K562 (cell line): ENCODE results near the gene C19orf44. TPM values are rescaled to one million over a fixed set of nuclear protein-coding genes. Genes with fewer than 3 reads are reported as not detected.
A peak's percentile ranks its signal among the peaks of the same experiment; 100 is the strongest.

ENCODE experiments used
- ATF7 ChIP-seq: fragments of 450-650 bp; IDR thresholded peaks from 2 replicates; pipeline ENCODE4 v1.7.1; 2014; ENCODE audit warnings: mild to moderate bottlenecking, moderate library complexity
- BCLAF1 ChIP-seq, 2 experiments: fragments of 450-650 bp in 1 of 2; IDR thresholded peaks; 2 replicates each; pipeline ENCODE4 v1.6.1; 2011 to 2017; ENCODE audit warnings: low read depth in 2 of 2, antibody characterized with exemption in 1 of 2, borderline replicate concordance in 1 of 2, low read length in 1 of 2, mild to moderate bottlenecking in 1 of 2, mixed read lengths in 1 of 2; ENCODE audit not compliant: control insufficient read depth in 1 of 2
- CBX3 ChIP-seq, 2 experiments: IDR thresholded peaks; 1 replicate in 1 of 2; 2 replicates in 1 of 2; pipeline ENCODE4 v1.6.1; 2012; ENCODE audit warnings: inconsistent platforms in 2 of 2, low read length in 2 of 2, borderline replicate concordance in 1 of 2, control low read depth in 1 of 2
- CTBP1 ChIP-seq: fragments of 450-650 bp; IDR thresholded peaks from 2 replicates; pipeline ENCODE4 v1.6.1; 2016; ENCODE audit warnings: borderline replicate concordance
- DMBX1 ChIP-seq: fragments of 250-450 bp; sonication (Bioruptor Pico); IDR thresholded peaks from 2 replicates; pipeline ENCODE4 v1.8.0; 2022; ENCODE audit warnings: inconsistent platforms, mild to moderate bottlenecking, moderate library complexity, borderline replicate concordance
- EP300 ChIP-seq: IDR thresholded peaks from 2 replicates; pipeline ENCODE4 v1.6.1; 2012; ENCODE audit warnings: low read length, improper control_type of control experiment
- ESRRA ChIP-seq: fragments of 450-650 bp; IDR thresholded peaks from 2 replicates; pipeline ENCODE4 v1.6.1; 2014; ENCODE audit warnings: low read depth, mild to moderate bottlenecking, moderate library complexity, borderline replicate concordance
- ID3 ChIP-seq, 2 experiments: fragments of 250-450 bp in 1 of 2; fragments of 450-650 bp in 1 of 2; sonication (Bioruptor Pico) in 1 of 2; IDR thresholded peaks; 2 replicates each; pipeline versions ENCODE4 v1.6.1 to v1.8.0; 2016 to 2021; ENCODE audit warnings: mild to moderate bottlenecking in 2 of 2, moderate library complexity in 2 of 2, missing compliant biosample characterization in 1 of 2, missing genetic modification characterization in 1 of 2
- MTA2 ChIP-seq: fragments of 450-650 bp; IDR thresholded peaks from 2 replicates; pipeline ENCODE4 v1.6.1; 2016; ENCODE audit warnings: low read depth
- NEUROD1 ChIP-seq: fragments of 150-350 bp; IDR thresholded peaks from 2 replicates; pipeline ENCODE4 v1.6.1; 2014; ENCODE audit warnings: borderline replicate concordance, low read length, low read depth; ENCODE audit not compliant: partially characterized antibody
- RCOR1 ChIP-seq, 2 experiments: IDR thresholded peaks; 2 replicates each; pipeline ENCODE4 v1.6.1; 2012; ENCODE audit warnings: low read depth in 2 of 2, low read length in 2 of 2, borderline replicate concordance in 1 of 2, improper control_type of control experiment in 1 of 2
- SMAD4 ChIP-seq: fragments of 250-450 bp; sonication (Bioruptor Pico); conservative IDR thresholded peaks from 2 replicates; pipeline ENCODE4 v1.8.0; 2021; ENCODE audit warnings: inconsistent platforms, mild to moderate bottlenecking, moderate library complexity
- TCF3 ChIP-seq: sonication (generic); formaldehyde crosslinking; IDR thresholded peaks from 2 replicates; pipeline ENCODE4 v1.4.0; 2020; ENCODE audit warnings: mild to moderate bottlenecking, missing genetic modification reagents
- ZNF644 ChIP-seq: fragments of 200-800 bp; sonication (Bioruptor generic); IDR thresholded peaks from 2 replicates; pipeline ENCODE4 v1.6.1; 2016; ENCODE audit warnings: low read depth, missing genetic modification characterization, missing compliant biosample characterization
- polyA plus RNA-seq, 8 experiments: library from polyadenylated mRNA; depleted of rRNA in 4 of 8; stranded (reverse) in 5 of 8; unstranded in 3 of 8; fragments of >200 nt; fragmentation: Nextera tagmentation in 2 of 8; fragmentation: Illumina TruSeq in 1 of 8; extraction: Ambion mirVana in 2 of 8; extraction: Trizol in 1 of 8; gene quantifications; 2 replicates each; pipeline versions ENCODE4 v1.2.1 to v1.2.3, GENCODE V29; 2011 to 2014; ENCODE audit warnings: inconsistent platforms in 1 of 8, missing spikeins in 1 of 8
- total RNA-seq, 7 experiments: library from RNA; depleted of rRNA in 6 of 7; stranded (reverse); fragments of >200 nt in 6 of 7; fragmentation: Illumina TruSeq in 2 of 7; extraction: Trizol in 2 of 7; gene quantifications; 2 replicates each; pipeline versions ENCODE4 v1.2.1 to v1.2.3, GENCODE V29; 2011 to 2021; ENCODE audit warnings: low replicate concordance in 1 of 7
- TF ChIP-seq, protein P1 (sequence below): fragments of 200-800 bp; sonication (Bioruptor generic); IDR thresholded peaks from 2 replicates; pipeline ENCODE4 v1.6.1; 2017; ENCODE audit warnings: missing genetic modification characterization, missing compliant biosample characterization
- TF ChIP-seq, protein P2 (sequence below), 2 experiments: fragments of 450-650 bp; IDR thresholded peaks; 2 replicates each; pipeline ENCODE4 v1.6.1; 2016
- TF ChIP-seq, protein P3 (sequence below): fragments of 450-650 bp; formaldehyde crosslinking; IDR thresholded peaks from 2 replicates; pipeline ENCODE4 v1.4.0; 2020; ENCODE audit warnings: mild to moderate bottlenecking, moderate library complexity

Gene C19orf44
- total and polyA plus RNA-seq, 9 of the 15 experiments (the other 6 are each of a cell fraction or from before 2014, with no cell fraction given), result 0.41 to 7.7 (median 3.5) TPM

DNA sequence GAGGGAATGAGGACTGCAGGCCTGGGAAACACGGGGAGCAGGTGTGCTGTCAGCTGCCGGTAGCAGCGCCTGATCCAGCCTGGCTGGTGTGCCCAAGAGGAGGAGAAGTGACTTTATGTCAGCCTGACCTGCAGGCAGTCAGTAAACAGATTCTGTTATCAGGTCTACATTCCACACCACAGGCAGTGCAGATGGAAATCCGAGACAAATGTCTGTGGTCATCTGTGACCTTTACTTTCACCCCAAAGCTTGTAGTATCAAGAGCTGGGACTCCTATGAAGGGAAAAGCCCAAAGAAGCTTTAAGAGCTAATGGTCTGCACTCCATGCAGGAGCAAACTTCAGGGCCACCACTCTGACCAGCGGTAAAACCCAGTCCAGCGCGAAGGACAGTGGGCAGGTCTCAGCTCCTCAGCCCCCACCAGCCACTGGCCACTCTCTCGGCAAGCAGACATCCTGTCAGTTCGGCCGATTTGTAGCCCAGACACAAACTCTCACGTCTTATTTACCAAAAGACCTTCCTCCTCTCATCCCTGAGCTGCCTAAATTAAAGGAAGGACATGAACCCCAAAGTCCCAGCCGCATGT is 32.1 kb upstream of the C19orf44 start (continued):
- TF ChIP-seq, protein P1, sequence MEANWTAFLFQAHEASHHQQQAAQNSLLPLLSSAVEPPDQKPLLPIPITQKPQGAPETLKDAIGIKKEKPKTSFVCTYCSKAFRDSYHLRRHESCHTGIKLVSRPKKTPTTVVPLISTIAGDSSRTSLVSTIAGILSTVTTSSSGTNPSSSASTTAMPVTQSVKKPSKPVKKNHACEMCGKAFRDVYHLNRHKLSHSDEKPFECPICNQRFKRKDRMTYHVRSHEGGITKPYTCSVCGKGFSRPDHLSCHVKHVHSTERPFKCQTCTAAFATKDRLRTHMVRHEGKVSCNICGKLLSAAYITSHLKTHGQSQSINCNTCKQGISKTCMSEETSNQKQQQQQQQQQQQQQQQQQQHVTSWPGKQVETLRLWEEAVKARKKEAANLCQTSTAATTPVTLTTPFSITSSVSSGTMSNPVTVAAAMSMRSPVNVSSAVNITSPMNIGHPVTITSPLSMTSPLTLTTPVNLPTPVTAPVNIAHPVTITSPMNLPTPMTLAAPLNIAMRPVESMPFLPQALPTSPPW (CRISPR knock-in tag), result peak; percentile 37; the same call in 1 of the 2 replicates
- 0 out of 2 replicates have a peak, but pooled peaks have one; percentile 53 for TF ChIP-seq ZNF644 (tag)
- TF ChIP-seq BCLAF1 (IDR thresholded peaks at IDR 0.05; ENCODE audit: borderline replicate concordance in 1 of 2, control insufficient read depth in 1 of 2, low read depth in 2 of 2, low read length in 1 of 2), result no peak
- peak; percentile 87 for TF ChIP-seq TCF3 (CRISPR knock-in tag)
- TF ChIP-seq SMAD4 (CRISPR knock-in tag), result peak; percentile 82
- TF ChIP-seq NEUROD1, result no peak
- peak; percentile 87 for TF ChIP-seq CTBP1
- peak; percentile 96 for TF ChIP-seq ESRRA
- TF ChIP-seq, protein P2, sequence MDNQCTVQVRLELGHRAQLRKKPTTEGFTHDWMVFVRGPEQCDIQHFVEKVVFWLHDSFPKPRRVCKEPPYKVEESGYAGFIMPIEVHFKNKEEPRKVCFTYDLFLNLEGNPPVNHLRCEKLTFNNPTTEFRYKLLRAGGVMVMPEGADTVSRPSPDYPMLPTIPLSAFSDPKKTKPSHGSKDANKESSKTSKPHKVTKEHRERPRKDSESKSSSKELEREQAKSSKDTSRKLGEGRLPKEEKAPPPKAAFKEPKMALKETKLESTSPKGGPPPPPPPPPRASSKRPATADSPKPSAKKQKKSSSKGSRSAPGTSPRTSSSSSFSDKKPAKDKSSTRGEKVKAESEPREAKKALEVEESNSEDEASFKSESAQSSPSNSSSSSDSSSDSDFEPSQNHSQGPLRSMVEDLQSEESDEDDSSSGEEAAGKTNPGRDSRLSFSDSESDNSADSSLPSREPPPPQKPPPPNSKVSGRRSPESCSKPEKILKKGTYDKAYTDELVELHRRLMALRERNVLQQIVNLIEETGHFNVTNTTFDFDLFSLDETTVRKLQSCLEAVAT (IDR thresholded peaks at IDR 0.05), result peak in 1 of 2 experiments; percentile 70; a peak in 1 of 4 replicates
- TF ChIP-seq, protein P3, sequence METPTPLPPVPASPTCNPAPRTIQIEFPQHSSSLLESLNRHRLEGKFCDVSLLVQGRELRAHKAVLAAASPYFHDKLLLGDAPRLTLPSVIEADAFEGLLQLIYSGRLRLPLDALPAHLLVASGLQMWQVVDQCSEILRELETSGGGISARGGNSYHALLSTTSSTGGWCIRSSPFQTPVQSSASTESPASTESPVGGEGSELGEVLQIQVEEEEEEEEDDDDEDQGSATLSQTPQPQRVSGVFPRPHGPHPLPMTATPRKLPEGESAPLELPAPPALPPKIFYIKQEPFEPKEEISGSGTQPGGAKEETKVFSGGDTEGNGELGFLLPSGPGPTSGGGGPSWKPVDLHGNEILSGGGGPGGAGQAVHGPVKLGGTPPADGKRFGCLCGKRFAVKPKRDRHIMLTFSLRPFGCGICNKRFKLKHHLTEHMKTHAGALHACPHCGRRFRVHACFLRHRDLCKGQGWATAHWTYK (CRISPR knock-in tag), result 0 out of 2 replicates have a peak, but pooled peaks have one; percentile 35
- 0 out of 3 replicates have a peak, but pooled peaks of 1 of the 2 experiments have one; percentile 20 for TF ChIP-seq CBX3 (IDR thresholded peaks at IDR 0.05; ENCODE audit: borderline replicate concordance in 1 of 2, low read length in 2 of 2)
- TF ChIP-seq ATF7, result peak; percentile 57
- peak; percentile 52; the same call in 1 of the 2 replicates for TF ChIP-seq EP300
- peak; percentile 85 to 99; a peak in 3 of 4 replicates for TF ChIP-seq RCOR1 (IDR thresholded peaks at IDR 0.05; ENCODE audit: borderline replicate concordance in 1 of 2, low read depth in 2 of 2, low read length in 2 of 2)
- no peak for TF ChIP-seq ID3 (CRISPR knock-in tag; IDR thresholded peaks at IDR 0.05)
- peak; percentile 93 for TF ChIP-seq ID3 (tag; IDR thresholded peaks at IDR 0.05)
- TF ChIP-seq DMBX1 (CRISPR knock-in tag), result 0 out of 2 replicates have a peak, but pooled peaks have one; percentile 30
- peak; percentile 54; the same call in 1 of the 2 replicates for TF ChIP-seq MTA2
